HG02885 (cell line): ENCODE data around the gene CD44.

Experiments used
- ATAC-seq: cut with Tn5 transposase; IDR thresholded peaks from one replicate; pipeline ENCODE4 v1.9.1; 2021; ENCODE audit warnings: mild to moderate bottlenecking; ENCODE audit not compliant: unreplicated experiment, poor library complexity

CD44 gene

GRCh38 chr11:35111161-35112055, 27.6 kb upstream of the CD44 start:
- no peak for ATAC-seq

GRCh38 chr11:35112056-35112845, 26.7 kb upstream of the CD44 start:
- no peak for ATAC-seq

DNA sequence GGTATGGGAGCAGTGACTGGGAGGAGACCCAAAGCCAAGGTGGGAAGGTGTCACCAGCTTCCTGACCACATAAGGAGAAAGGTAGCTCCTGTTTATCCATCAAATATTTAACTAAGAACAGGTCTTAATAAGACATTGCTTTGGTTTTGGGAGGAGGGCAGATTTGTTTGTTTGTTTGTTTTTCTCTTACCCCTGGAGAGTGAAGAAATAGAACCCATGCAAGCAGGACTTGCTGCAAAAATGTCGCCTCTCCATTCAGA, 26.2 kb upstream of the CD44 start:
- ATAC-seq, result no peak

- ATAC-seq, result peak; percentile 54
Observed at GRCh38 chr11:35114906-35115687, 23.9 kb upstream of the CD44 start.

DNA sequence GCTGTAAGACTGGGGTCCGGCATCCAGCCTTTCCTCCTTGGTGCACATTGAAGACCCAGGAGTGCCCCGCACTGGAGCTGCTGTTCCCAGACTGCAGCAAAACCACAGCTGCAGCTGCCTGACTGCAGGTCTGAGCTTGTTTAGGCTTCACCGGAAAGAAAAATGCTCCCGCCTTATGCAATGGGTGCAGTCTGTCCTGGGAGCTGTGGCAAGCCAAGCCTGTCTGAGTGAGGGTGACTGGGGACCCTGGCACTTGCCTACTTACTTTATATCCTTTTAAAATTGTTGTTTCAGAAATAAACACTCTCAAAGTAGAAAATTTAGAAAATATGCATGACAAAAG, 23.3 kb upstream of the CD44 start:
- ATAC-seq, result no peak

DNA sequence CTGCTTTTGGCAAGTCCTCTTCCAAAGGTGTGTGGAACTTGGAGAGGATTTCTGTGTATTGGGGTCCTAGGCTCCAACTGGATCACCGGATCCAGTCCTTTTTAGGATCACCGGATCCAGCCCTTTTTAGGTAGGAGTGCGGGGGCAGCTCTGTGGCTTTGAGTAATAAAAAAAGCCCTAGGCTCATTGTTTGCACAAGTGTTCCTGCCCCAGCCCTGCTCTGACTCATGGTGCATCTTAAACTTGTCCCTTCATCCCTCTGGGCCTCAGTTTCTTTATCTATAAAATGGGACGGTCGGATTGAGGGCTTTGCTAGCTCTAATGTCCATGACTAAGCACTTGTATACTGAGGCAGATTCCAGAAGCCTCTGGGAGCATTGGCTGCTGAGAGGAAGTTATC, 22.7 kb upstream of the CD44 start:
- ATAC-seq, result no peak

GRCh38 chr11:35116762-35117640, 22.0 kb upstream of the CD44 start:
- no peak for ATAC-seq

DNA sequence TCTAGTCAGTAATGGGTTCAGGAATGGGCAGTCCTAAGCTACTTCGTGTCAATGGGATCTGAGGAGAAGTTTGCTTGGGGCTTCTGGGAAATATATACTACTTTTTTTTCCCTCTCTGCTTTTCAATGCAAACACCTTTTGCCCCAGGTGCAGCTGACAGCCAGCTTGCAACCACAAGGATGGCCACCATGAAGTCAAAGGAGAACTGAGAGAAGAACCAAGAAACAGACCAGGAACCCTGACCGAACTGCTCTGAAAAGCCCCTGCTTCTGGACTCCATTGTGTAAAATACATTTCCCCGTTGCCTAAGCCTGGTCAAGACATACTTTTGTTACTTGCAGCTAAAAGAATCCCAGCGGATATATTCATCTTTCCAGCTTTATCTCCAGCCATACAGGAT, 20.1 kb upstream of the CD44 start:
- ATAC-seq, result peak; percentile 82

DNA sequence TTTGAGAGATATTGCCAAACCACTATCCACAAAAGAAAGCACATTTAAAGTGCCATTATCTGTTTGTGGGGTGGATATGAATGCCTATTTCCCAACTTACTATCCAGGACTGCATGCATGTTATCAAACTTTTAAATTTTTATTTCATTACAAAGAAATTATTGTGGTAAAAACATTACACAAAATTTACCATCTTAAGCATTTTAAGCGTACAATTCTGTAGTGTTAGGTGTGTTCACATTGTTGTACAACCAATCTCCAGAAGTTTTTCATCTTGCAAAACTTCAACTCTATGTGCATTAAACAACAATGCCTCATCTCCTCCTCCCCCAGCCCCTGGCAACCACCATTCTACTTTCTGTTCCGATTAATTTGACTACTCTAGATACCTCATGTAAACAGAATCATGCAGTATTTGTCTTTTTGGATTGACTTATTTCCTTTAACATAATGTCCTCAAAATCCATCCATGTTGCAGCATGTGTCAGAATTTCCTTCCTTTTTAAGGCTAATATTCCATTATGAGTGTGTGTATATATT, 17.6 kb upstream of the CD44 start:
- peak; percentile 42 for ATAC-seq

DNA sequence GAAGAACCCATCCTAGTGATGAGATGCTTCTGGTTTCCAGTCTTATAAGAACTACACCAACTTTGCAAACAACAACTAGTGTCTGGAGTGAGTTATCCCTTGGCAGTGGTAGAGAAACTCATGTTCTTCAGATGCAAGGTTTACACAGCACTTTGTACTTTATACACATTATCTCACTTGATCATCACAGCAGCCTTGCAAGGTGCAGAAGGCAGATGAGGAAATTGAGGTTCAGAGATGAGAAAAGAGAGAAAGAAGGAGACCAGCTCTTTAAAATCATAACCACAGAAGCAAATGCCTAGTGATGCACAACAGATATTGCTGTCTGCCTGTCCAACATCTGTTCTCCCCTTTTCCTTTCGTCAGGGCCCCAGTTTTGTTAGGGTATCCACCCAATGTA, 16.7 kb upstream of the CD44 start:
- ATAC-seq, result no peak

- peak; percentile 64 for ATAC-seq
Observed at GRCh38 chr11:35126000-35126878, 12.7 kb upstream of the CD44 start.

- ATAC-seq, result no peak
Observed at GRCh38 chr11:35126879-35127581, 11.9 kb upstream of the CD44 start.

DNA sequence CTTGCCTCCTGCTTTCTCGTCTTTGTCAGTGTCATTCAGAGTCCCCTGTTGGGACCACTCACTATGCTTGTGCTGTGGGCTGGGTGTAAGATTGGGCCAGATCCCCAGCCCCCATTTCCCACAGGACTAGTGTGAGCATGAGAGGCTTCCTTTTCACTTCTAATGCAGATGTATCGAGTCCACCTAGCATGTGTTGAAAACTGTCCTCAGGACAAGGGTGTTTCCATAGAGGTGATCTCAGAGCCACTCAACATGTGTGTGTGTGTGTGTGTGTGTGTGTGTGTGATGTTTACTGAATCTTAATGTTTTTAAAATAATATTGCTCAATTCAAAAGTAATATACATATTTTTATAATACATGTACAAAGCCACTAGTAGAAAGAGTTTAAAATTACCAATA, 11.4 kb upstream of the CD44 start:
- ATAC-seq, result no peak

DNA sequence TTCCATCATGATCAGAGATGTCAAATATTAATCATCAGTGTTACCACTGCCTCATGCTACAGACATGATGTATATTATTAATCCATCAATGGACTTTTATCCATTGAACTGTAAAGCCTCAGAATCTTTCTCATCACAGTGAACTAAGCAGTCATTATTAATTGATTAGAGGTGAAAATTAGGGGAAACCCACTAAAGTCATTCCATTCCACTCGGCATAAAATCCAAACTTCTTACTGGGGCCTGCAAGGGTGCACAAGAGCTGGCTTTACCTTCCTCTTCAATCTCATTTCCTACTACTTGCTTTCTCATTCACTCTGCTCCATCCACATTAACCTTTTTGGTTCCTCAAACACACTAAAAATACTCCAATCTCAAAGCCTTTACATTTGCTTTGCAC, 7.9 kb upstream of the CD44 start:
- ATAC-seq, result no peak

DNA sequence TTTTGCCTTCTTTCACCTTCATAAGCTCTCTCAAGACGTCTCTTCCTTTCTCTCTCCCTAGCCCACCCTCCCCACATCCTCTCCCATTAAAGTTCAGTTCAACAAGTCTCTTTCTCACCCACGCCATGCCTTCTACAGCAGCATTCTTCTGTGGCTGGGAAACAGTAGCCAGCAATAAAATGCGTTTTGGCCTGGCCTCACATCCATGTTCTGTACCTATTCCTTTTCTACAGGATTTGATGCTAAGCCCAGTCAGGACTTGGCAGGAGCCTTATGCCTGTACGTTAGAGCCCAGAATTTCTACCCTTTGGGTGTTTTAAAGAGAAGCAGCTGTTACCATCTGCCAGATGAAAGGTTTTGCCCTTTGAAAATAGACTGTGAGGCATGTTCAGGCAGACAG, 7.1 kb upstream of the CD44 start:
- no peak for ATAC-seq

- ATAC-seq, result no peak
Observed at GRCh38 chr11:35133656-35134055, 5.3 kb upstream of the CD44 start.

GRCh38 chr11:35134403-35135148, 4.4 kb upstream of the CD44 start:
- no peak for ATAC-seq

DNA sequence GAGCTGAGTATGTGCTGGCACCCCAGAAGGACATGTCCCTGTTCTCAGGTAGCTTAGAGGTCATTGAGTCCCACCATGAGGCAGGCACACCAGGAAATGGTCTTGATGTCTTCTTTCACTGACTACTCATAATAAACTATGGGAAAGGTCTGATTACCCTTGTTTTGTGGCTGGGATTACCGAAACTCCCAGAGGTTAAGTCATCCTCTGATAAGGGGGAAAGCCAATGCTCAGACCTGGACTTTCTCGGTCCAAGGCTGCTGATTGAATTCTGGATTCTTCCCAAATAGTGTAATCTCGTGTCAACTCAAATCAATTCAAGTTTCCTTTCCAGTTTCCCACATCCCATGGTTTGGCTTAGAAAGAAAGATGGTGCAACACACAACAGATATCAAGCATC, 3.7 kb upstream of the CD44 start:
- ATAC-seq, result no peak
